Neural crest cell (in vitro differentiated cells): ENCODE data around the gene ZNF692. TPM values are rescaled to one million over a fixed set of nuclear protein-coding genes. Genes with fewer than 3 reads are reported as not detected.

ENCODE experiments used
- microRNA-seq: library from miRNA; unstranded; fragments of <30 nt; microRNA quantifications from one replicate; pipeline ENCODE4, GENCODE V29; 2020
- total RNA-seq: library from RNA; stranded (reverse); gene quantifications from 2 replicates; pipeline ENCODE4 v1.2.1, GENCODE V29; 2021

The ZNF692 gene
- total RNA-seq, 1 donor from 2014 or later: 72.8 TPM

Small RNAs within 50 kb of the gene (microRNA-seq; reads per million reads assigned to microRNA genes)
- gene MIR3124: 1.8 reads per million

Other genes starting within 250 kb of the ZNF692 start
- gene OR2T11, start 224.0 kb downstream of the ZNF692 start, total RNA-seq: not detected in 2 replicates
- not detected in 2 replicates for gene OR2T35, start 213.8 kb downstream of the ZNF692 start, total RNA-seq
- not detected in 2 replicates for gene OR2T27, start 203.6 kb downstream of the ZNF692 start, total RNA-seq
- not detected in 2 replicates for gene OR14I1, start 156.3 kb downstream of the ZNF692 start, total RNA-seq
- gene LYPD8, start 103.3 kb downstream of the ZNF692 start, total RNA-seq: not detected in 2 replicates
- 26.9 and 28.9 TPM in 2 replicates for gene SH3BP5L, start 33.2 kb downstream of the ZNF692 start, total RNA-seq
- gene ZNF672, start 20.9 kb downstream of the ZNF692 start, total RNA-seq: 44.4 and 46.8 TPM in 2 replicates
- gene PGBD2, start 47.1 kb upstream of the ZNF692 start, total RNA-seq: 9.7 and 10.8 TPM in 2 replicates